Loucy (cell line): ENCODE results near the gene IL9.

ENCODE experiments used
- EZH2phosphoT487 ChIP-seq: fragments of 200-600 bp; IDR thresholded peaks from 2 replicates; pipeline ENCODE4 v1.6.1; 2018; ENCODE audit warnings: antibody characterized with exemption, mild to moderate bottlenecking, moderate library complexity, borderline replicate concordance
- TF ChIP-seq, protein P1 (sequence below): fragments of 200-600 bp; sonication (generic); conservative IDR thresholded peaks from 2 replicates; pipeline ENCODE4 v1.5.1; 2014; ENCODE audit warnings: mild to moderate bottlenecking, antibody characterized with exemption, low read length

DNA sequence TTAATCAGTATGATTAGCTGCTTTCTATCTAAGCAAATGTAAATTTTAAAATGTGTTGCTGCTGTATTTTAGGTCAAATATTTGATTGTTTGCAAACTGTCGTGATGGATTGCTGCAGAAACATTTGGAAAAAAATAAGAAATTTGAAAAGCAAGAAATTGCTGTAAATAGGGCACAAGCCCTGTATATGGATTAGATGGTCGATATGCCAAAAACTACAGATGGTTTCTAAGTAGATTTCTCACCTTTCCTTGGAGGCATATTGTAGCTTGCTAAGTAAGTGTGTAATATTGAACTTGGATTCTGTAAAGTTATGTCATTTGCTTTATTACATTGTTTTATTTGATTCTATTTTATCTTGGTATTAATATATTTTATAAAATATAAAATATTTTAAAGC, 46.1 kb upstream of the IL9 start:
- TF ChIP-seq, protein P1, sequence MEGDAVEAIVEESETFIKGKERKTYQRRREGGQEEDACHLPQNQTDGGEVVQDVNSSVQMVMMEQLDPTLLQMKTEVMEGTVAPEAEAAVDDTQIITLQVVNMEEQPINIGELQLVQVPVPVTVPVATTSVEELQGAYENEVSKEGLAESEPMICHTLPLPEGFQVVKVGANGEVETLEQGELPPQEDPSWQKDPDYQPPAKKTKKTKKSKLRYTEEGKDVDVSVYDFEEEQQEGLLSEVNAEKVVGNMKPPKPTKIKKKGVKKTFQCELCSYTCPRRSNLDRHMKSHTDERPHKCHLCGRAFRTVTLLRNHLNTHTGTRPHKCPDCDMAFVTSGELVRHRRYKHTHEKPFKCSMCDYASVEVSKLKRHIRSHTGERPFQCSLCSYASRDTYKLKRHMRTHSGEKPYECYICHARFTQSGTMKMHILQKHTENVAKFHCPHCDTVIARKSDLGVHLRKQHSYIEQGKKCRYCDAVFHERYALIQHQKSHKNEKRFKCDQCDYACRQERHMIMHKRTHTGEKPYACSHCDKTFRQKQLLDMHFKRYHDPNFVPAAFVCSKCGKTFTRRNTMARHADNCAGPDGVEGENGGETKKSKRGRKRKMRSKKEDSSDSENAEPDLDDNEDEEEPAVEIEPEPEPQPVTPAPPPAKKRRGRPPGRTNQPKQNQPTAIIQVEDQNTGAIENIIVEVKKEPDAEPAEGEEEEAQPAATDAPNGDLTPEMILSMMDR = no peak
- no peak for TF ChIP-seq EZH2phosphoT487
